Loucy (cell line): Measurements from ENCODE around the gene TRIO.

Experiments used
- EZH2phosphoT487 ChIP-seq: fragments of 200-600 bp; IDR thresholded peaks from 2 replicates; pipeline ENCODE4 v1.6.1; 2018; ENCODE audit warnings: antibody characterized with exemption, mild to moderate bottlenecking, moderate library complexity, borderline replicate concordance
- TF ChIP-seq, protein P1 (sequence below): fragments of 200-600 bp; sonication (generic); conservative IDR thresholded peaks from 2 replicates; pipeline ENCODE4 v1.5.1; 2014; ENCODE audit warnings: mild to moderate bottlenecking, antibody characterized with exemption, low read length

DNA sequence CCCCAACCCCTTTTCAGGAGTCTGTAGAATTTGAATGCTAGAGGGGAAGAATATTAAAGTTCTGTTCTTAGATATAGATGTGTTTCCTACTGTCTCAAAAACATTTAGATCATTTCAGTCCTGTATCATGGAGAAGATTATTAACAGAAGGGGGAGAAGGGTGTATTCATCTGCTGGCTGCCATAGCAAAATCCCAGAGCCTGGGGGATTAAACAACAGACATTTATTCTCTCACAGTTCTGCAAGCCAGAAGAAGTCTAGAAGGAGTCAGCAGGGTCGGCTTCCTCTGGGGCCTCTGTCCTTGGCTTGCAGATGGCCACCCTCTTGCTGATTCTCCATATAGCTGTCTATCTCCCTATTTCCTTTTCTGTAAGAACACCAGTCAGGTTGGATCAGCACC is 288.4 kb downstream of the TRIO start:
- TF ChIP-seq, protein P1, sequence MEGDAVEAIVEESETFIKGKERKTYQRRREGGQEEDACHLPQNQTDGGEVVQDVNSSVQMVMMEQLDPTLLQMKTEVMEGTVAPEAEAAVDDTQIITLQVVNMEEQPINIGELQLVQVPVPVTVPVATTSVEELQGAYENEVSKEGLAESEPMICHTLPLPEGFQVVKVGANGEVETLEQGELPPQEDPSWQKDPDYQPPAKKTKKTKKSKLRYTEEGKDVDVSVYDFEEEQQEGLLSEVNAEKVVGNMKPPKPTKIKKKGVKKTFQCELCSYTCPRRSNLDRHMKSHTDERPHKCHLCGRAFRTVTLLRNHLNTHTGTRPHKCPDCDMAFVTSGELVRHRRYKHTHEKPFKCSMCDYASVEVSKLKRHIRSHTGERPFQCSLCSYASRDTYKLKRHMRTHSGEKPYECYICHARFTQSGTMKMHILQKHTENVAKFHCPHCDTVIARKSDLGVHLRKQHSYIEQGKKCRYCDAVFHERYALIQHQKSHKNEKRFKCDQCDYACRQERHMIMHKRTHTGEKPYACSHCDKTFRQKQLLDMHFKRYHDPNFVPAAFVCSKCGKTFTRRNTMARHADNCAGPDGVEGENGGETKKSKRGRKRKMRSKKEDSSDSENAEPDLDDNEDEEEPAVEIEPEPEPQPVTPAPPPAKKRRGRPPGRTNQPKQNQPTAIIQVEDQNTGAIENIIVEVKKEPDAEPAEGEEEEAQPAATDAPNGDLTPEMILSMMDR = no peak
- TF ChIP-seq EZH2phosphoT487 = no peak
